SK-N-SH treated with all-trans-retinoic acid at 6 μM for 48 hours (cell line): ENCODE measurements around the gene SLC35D2.

Experiments used
- ATAC-seq: fragments of 200-7000 bp; cut with Tn5 transposase; 3 replicates; pipeline ENCODE4 v1.9.1; 2020; ENCODE audit warnings: mild to moderate bottlenecking, moderate library complexity
- ARNTL ChIP-seq: fragments of 450-650 bp; formaldehyde crosslinking; IDR thresholded peaks from 2 replicates; pipeline ENCODE4 v1.5.0; 2020; ENCODE audit warnings: low read depth, mild to moderate bottlenecking, moderate library complexity, borderline replicate concordance
- BACH2 ChIP-seq: fragments of 250-450 bp; sonication (Bioruptor Pico); IDR thresholded peaks from 2 replicates; pipeline ENCODE4 v1.9.0; 2021; ENCODE audit warnings: mild to moderate bottlenecking, borderline replicate concordance
- CREB5 ChIP-seq: fragments of 250-450 bp; sonication (Bioruptor Pico); IDR thresholded peaks from 2 replicates; pipeline ENCODE4 v1.5.1; 2020; ENCODE audit warnings: low read depth, mild to moderate bottlenecking, moderate library complexity
- CSDC2 ChIP-seq: fragments of 250-450 bp; sonication (Bioruptor Pico); IDR thresholded peaks from 2 replicates; pipeline ENCODE4 v1.5.0; 2020; ENCODE audit warnings: mild to moderate bottlenecking, moderate library complexity
- CSRNP3 ChIP-seq: fragments of 250-450 bp; sonication (Bioruptor Pico); IDR thresholded peaks from 2 replicates; pipeline ENCODE4 v1.5.1; 2021; ENCODE audit warnings: mild to moderate bottlenecking, moderate library complexity
- ESRRG ChIP-seq: fragments of 250-450 bp; sonication (Bioruptor Pico); IDR thresholded peaks from 2 replicates; pipeline ENCODE4 v1.6.1; 2021; ENCODE audit warnings: mild to moderate bottlenecking
- GLIS3 ChIP-seq: fragments of 250-450 bp; sonication (Bioruptor Pico); IDR thresholded peaks from 2 replicates; pipeline ENCODE4 v1.5.0; 2020; ENCODE audit warnings: mild to moderate bottlenecking, moderate library complexity
- ISL1 ChIP-seq: fragments of 250-450 bp; sonication (Bioruptor Pico); IDR thresholded peaks from 2 replicates; pipeline ENCODE4 v2.1.2; 2022; ENCODE audit warnings: mild to moderate bottlenecking, moderate library complexity
- OSR1 ChIP-seq: fragments of 250-450 bp; sonication (Bioruptor Pico); IDR thresholded peaks from 2 replicates; pipeline ENCODE4 v1.8.0; 2022; ENCODE audit warnings: moderate library complexity, mild to moderate bottlenecking, inconsistent platforms
- PATZ1 ChIP-seq: fragments of 250-450 bp; sonication (Bioruptor Pico); IDR thresholded peaks from 2 replicates; pipeline ENCODE4 v1.8.0; 2020; ENCODE audit warnings: mild to moderate bottlenecking, moderate library complexity, borderline replicate concordance
- POU6F1 ChIP-seq: fragments of 250-450 bp; sonication (Bioruptor Pico); IDR thresholded peaks from 2 replicates; pipeline ENCODE4 v1.8.0; 2021; ENCODE audit warnings: low read depth, mild to moderate bottlenecking, moderate library complexity, borderline replicate concordance
- RARB ChIP-seq: fragments of 250-450 bp; sonication (Bioruptor Pico); IDR thresholded peaks from 2 replicates; pipeline ENCODE4 v1.8.0; 2021; ENCODE audit warnings: mild to moderate bottlenecking, moderate library complexity
- SNAI2 ChIP-seq: fragments of 250-450 bp; sonication (Bioruptor Pico); IDR thresholded peaks from 2 replicates; pipeline ENCODE4 v1.5.0; 2020; ENCODE audit warnings: mild to moderate bottlenecking, moderate library complexity
- TCF4 ChIP-seq: fragments of 250-450 bp; sonication (Bioruptor Pico); IDR thresholded peaks from 2 replicates; pipeline ENCODE4 v1.8.0; 2021; ENCODE audit warnings: mild to moderate bottlenecking, moderate library complexity, borderline replicate concordance
- TOX ChIP-seq: fragments of 250-450 bp; sonication (Bioruptor Pico); IDR thresholded peaks from 2 replicates; pipeline ENCODE4 v1.8.0; 2021; ENCODE audit warnings: mild to moderate bottlenecking, moderate library complexity, borderline replicate concordance
- TSHZ2 ChIP-seq: fragments of 250-450 bp; sonication (Bioruptor Pico); IDR thresholded peaks from 2 replicates; pipeline ENCODE4 v1.5.0; 2020; ENCODE audit warnings: mild to moderate bottlenecking, moderate library complexity
- ZFP3 ChIP-seq: fragments of 250-450 bp; sonication (Bioruptor Pico); IDR thresholded peaks from 2 replicates; pipeline ENCODE4 v1.5.0; 2020; ENCODE audit warnings: mild to moderate bottlenecking, moderate library complexity
- ZFP30 ChIP-seq: fragments of 450-650 bp; formaldehyde crosslinking; IDR thresholded peaks from 2 replicates; pipeline ENCODE4 v1.5.0; 2022; ENCODE audit warnings: mild to moderate bottlenecking, moderate library complexity
- ZNF565 ChIP-seq: fragments of 450-650 bp; formaldehyde crosslinking; conservative IDR thresholded peaks from 2 replicates; pipeline ENCODE4 v1.5.0; 2020; ENCODE audit warnings: low read depth, mild to moderate bottlenecking, moderate library complexity
- ZNF70 ChIP-seq: fragments of 450-650 bp; formaldehyde crosslinking; IDR thresholded peaks from 2 replicates; pipeline ENCODE4 v1.5.0; 2020; ENCODE audit warnings: mild to moderate bottlenecking, moderate library complexity
- ZNF8 ChIP-seq: fragments of 450-650 bp; formaldehyde crosslinking; IDR thresholded peaks from 2 replicates; pipeline ENCODE4 v1.5.0; 2020; ENCODE audit warnings: mild to moderate bottlenecking, moderate library complexity

The SLC35D2 gene

GRCh38 chr9:96400132-96400910 is 16.8 kb upstream of the SLC35D2 start:
- no peak for ATAC-seq
- TF ChIP-seq PATZ1 (no peak), RARB (CRISPR knock-in tag) (no peak), GLIS3 (CRISPR knock-in tag) (no peak), ZNF565 (CRISPR knock-in tag) (no peak), ESRRG (CRISPR knock-in tag) (no peak), SNAI2 (CRISPR knock-in tag) (no peak), BACH2 (no peak), ZFP30 (no peak), ZFP3 (CRISPR knock-in tag) (no peak), CSDC2 (CRISPR knock-in tag) (no peak), ZNF70 (CRISPR knock-in tag) (no peak), TSHZ2 (CRISPR knock-in tag) (no peak), ARNTL (CRISPR knock-in tag) (no peak), OSR1 (CRISPR knock-in tag) (no peak), POU6F1 (no peak), ZNF8 (CRISPR knock-in tag) (no peak), TOX (no peak)

- peak; percentile 22; the same call in 1 of the 3 replicates for ATAC-seq
- no peak for TF ChIP-seq BACH2
- no peak for TF ChIP-seq PATZ1
- no peak for TF ChIP-seq SNAI2 (CRISPR knock-in tag)
- no peak for TF ChIP-seq GLIS3 (CRISPR knock-in tag)
- no peak for TF ChIP-seq TCF4 (CRISPR knock-in tag)
- TF ChIP-seq ESRRG (CRISPR knock-in tag): no peak
- no peak for TF ChIP-seq POU6F1
- no peak for TF ChIP-seq ZFP3 (CRISPR knock-in tag)
- TF ChIP-seq CREB5: no peak
- TF ChIP-seq OSR1 (CRISPR knock-in tag): no peak
- TF ChIP-seq ISL1 (CRISPR knock-in tag): no peak
- TF ChIP-seq CSRNP3 (CRISPR knock-in tag): no peak
Observed at GRCh38 chr9:96399325-96399633, 15.8 kb upstream of the SLC35D2 start.
